OCI-LY3 (cell line): ENCODE data around the gene JDP2.

Experiments
- CTCF ChIP-seq: fragments of 200-600, 300-600 bp; sonication (generic); IDR thresholded peaks from 2 replicates; pipeline ENCODE4 v1.5.1; 2014; ENCODE audit warnings: antibody characterized with exemption, low read length, low read depth
- EZH2phosphoT487 ChIP-seq: fragments of 200-600 bp; shearing (Covaris generic); IDR thresholded peaks from 2 replicates; pipeline ENCODE4 v1.6.1; 2018; ENCODE audit warnings: antibody characterized with exemption, mixed run types, low read depth

- no peak for TF ChIP-seq CTCF
- TF ChIP-seq EZH2phosphoT487, result no peak
Measured at GRCh38 chr14:75491376-75491978, 63.7 kb downstream of the JDP2 start.
